Measurements from ENCODE around the gene FOXD4L3.
"Not testable (repeated sequence)": the region's sequence is repeated elsewhere in the genome, so short reads cannot be mapped to it uniquely, and the experiment has no call there.

FOXD4L3 gene

GRCh38 chr9:68332122-68332521 is 29.5 kb downstream of the FOXD4L3 start:
- not testable (repeated sequence) for H3K36me3 ChIP-seq, H4K20me1 ChIP-seq, H3K4me3 ChIP-seq

GRCh38 chr9:68335935-68336334 is 33.3 kb downstream of the FOXD4L3 start:
- H3K27ac ChIP-seq; H3K9ac ChIP-seq; H3K9me3 ChIP-seq (replicated peaks in 1 of 11); H4K20me1 ChIP-seq; H3K27me3 ChIP-seq; H3K4me2 ChIP-seq; H3K36me3 ChIP-seq; H3K4me3 ChIP-seq; H3K4me1 ChIP-seq: not testable (repeated sequence)

More at GRCh38 chr9:68332122-68332521, 29.5 kb downstream of the FOXD4L3 start:
- not testable (repeated sequence) for H3K9ac ChIP-seq; H3K4me2 ChIP-seq; H3K4me1 ChIP-seq; H3K9me3 ChIP-seq (replicated peaks in 1 of 11); H3K27ac ChIP-seq; H3K27me3 ChIP-seq

GRCh38 chr9:68336639-68337339 is 34.1 kb downstream of the FOXD4L3 start:
- H3K4me2 ChIP-seq; H3K27me3 ChIP-seq; H3K9me3 ChIP-seq (replicated peaks in 1 of 11); H3K4me3 ChIP-seq; H3K27ac ChIP-seq; H3K36me3 ChIP-seq; H4K20me1 ChIP-seq; H3K4me1 ChIP-seq; H3K9ac ChIP-seq: not testable (repeated sequence)

- not testable (repeated sequence) for H4K20me1 ChIP-seq; H3K4me2 ChIP-seq; H3K27ac ChIP-seq; H3K4me3 ChIP-seq; H3K9ac ChIP-seq; H3K9me3 ChIP-seq (replicated peaks in 1 of 11); H3K27me3 ChIP-seq; H3K36me3 ChIP-seq; H3K4me1 ChIP-seq
Observed at GRCh38 chr9:68338000-68338399, 35.3 kb downstream of the FOXD4L3 start.

- H3K36me3 ChIP-seq; H4K20me1 ChIP-seq; H3K4me1 ChIP-seq; H3K9ac ChIP-seq; H3K4me2 ChIP-seq; H3K27ac ChIP-seq; H3K27me3 ChIP-seq; H3K9me3 ChIP-seq (replicated peaks in 1 of 11); H3K4me3 ChIP-seq: not testable (repeated sequence)
Observed at GRCh38 chr9:68342265-68343025, 39.8 kb downstream of the FOXD4L3 start.

GRCh38 chr9:68343242-68343641 is 40.6 kb downstream of the FOXD4L3 start:
- H3K9ac ChIP-seq; H3K27ac ChIP-seq; H3K36me3 ChIP-seq; H3K9me3 ChIP-seq (replicated peaks in 1 of 11); H3K4me3 ChIP-seq; H3K4me2 ChIP-seq; H3K4me1 ChIP-seq; H4K20me1 ChIP-seq; H3K27me3 ChIP-seq: not testable (repeated sequence)

- H3K9me3 ChIP-seq (replicated peaks in 1 of 11); H3K27me3 ChIP-seq; H3K27ac ChIP-seq; H3K36me3 ChIP-seq; H3K4me3 ChIP-seq; H3K4me2 ChIP-seq; H3K4me1 ChIP-seq; H3K9ac ChIP-seq; H4K20me1 ChIP-seq: not testable (repeated sequence)
Observed at GRCh38 chr9:68343992-68344391, 41.3 kb downstream of the FOXD4L3 start.

- H3K9ac ChIP-seq; H3K4me1 ChIP-seq; H3K27ac ChIP-seq; H3K9me3 ChIP-seq (replicated peaks in 1 of 11); H3K4me3 ChIP-seq; H4K20me1 ChIP-seq; H3K36me3 ChIP-seq; H3K4me2 ChIP-seq: not testable (repeated sequence)
- H3K27me3 ChIP-seq = peaks cover 9 to 21% (median 16%) of the 10 kb centered on the region in 11 experiments
Observed at GRCh38 chr9:68351689-68352088, 49.0 kb downstream of the FOXD4L3 start.

Data from BLaER1 treated with 17β-estradiol and CSF1 and Interleukin-3, amounts not matched to agents 10 nM and 100 nM (cell line).